Activated effector memory CD4-positive, alpha-beta T cell treated with anti-CD3 and anti-CD28 coated beads, Interleukin-2, amount 50 U/mL, for 16 hours (primary cell): ENCODE data around the gene EIF4ENIF1.

Experiments
- DNase-seq: peaks from one replicate; pipeline ENCODE4 v3.0.0-alpha.2; 2020

The EIF4ENIF1 gene

DNA sequence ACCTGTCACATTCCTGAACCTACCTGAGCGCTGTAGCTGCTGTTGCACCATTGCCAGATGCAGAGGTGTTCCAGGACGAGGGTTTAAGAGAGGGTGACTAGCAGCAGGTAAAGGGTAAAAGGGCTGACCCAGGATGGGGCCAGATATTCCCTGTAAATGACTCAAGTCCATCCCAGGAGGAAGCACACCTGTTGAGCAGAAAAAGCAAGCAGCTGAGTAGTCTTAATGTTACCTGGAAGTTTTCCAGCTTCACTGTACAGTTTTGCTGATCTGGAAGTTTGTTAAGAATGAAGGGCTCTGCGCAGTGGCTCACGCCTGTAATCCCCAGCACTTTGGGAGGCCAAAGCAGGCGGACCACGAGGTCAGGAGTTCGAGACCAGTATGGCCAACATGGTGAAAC lies 49.0 kb downstream of the EIF4ENIF1 start:
- DNase-seq = peak; percentile 6

DNA sequence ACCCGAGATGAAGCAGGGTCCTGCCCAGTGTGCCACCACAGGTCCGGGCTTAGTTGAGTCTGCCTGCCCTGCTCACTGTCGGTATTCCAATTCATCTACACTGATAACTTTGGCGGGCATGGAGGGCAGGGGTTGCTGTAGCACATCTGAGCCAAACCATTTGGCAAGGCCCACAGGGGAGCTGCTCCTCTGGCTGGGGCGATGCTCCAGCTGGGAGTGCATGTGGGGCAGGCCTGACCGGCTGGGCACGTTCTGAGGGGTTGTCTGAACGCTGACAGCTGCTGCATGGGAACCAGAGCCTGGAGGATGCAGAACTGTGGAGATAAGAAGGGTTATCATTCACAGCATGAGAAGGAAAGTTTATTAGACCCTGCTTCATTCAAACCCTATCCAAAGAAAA lies 49.8 kb downstream of the EIF4ENIF1 start:
- peak; percentile 49 for DNase-seq

DNA sequence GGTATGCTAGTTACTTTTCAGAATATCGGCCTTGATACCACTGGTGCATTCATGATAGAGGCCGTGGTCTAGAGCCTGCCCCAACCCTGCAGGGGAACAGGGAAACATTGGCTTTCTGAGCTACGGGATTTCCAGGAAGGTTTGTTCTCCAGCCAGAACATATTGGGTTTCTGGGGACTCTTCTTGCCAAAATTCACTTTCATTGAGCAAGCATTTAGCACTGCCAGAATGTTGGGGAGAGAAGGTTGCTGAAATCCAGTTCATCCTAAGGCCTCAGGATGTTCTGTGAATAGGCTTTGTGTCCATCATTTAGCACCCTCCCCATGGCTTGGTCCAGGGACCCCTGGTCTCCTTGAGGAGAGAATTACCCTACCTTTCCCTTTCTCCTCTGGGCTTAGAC lies 53.5 kb downstream of the EIF4ENIF1 start:
- peak; percentile 22 for DNase-seq

DNA sequence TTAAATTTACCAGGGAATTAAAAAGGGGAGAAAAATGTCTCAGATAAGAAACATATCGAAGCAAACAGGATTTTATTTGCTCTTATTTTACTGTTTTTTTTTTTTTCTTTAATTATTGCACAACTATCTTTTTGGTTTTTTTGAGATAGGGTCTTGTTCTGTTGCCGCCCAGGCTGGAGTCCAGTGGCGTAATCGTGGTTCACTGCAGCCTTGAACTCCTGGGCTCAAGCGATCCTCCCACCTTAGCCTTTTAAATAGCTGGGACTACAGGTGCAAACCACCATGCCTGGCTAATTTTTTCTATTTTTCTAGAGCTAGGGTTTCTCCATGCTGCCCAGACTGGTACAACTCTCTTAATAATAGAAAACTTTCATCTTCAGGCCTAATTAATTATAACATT lies 57.7 kb downstream of the EIF4ENIF1 start:
- DNase-seq = peak; percentile 3

DNA sequence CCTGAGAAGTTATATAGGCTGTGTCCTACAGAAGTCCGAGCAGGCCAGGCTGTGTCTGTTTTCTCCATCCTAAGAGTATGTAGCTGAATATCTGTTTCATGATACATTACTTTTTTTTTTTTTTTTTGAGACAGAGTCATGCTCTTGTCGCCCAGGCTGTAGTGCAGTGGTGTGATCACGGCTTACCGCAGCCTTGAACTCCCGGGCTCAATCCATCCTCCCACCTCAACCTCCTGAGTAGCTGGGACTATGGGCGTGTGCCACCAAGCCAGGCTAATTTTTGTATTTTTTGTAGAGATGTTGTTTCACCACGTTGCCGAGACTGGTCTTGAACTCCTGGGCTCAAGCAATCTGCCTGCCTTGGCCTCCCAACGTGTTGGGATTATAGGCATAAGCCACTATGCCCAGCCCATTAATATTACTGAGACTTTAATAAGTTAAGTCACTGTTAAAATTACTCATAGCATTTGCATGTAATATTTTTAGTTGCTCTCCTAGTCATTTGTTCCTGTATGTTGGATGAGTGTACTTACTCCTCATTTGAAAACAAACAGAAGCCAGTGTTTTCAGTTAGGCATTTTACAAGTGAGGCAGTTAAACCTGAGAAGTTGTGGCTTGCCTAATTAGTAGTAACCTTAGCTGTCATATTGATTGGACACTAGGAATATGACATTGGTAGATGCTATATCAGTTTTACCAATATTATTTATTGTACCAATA lies 64.2 kb downstream of the EIF4ENIF1 start:
- DNase-seq = no peak

GRCh38 chr22:31402350-31402749 lies 87.3 kb downstream of the EIF4ENIF1 start:
- DNase-seq = peak; percentile 1

GRCh38 chr22:31400023-31400397 lies 89.6 kb downstream of the EIF4ENIF1 start:
- DNase-seq = no peak

DNA sequence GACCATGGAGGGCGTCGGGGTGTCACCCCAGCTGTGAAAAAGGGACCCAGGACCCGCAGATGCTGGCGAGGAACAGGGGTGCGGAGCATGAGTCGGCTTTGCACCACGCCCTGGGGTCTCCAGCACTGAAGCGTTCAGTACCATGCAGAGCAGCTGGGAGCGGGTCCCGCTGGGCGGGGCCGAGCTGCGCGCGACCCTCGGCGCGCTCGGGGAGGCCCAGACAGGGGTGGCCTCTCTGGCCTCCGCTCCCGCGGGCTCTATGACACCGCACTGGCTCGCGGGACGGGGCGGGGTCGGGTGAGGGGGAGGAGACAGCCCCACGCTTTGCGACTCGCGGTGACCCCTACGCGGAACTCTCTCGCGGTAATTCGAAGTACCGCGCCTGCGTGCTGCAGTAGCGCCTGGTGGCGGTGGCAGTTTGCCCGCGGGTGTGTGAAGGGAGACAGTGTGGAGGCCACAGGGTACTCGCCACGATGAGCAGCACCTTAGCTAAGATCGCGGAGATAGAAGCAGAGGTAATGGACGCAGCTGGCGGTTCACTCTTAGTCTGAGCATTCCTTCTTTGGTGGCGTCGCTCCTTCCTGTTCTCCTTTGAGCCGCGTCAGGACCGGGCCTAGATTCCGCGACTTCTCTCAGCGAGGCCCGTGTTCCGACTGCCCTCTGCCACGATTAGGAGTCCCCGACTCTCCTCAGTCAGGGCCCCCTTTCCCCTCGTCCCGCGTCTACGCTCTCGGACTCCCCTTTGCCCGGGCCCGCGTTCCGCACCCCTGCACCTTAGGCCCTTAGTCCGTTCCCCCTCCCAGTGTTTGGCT lies 90.2 kb downstream of the EIF4ENIF1 start, which contains the start of gene DRG1:
DRG1 (plus strand) TSS at position 394 of the 812 bp plus-strand sequence; CDS start at position 474, 80 bp downstream.
- peak; percentile 99 for DNase-seq

GRCh38 chr22:31398231-31398630 lies 91.4 kb downstream of the EIF4ENIF1 start:
- peak; percentile 28 for DNase-seq

DNA sequence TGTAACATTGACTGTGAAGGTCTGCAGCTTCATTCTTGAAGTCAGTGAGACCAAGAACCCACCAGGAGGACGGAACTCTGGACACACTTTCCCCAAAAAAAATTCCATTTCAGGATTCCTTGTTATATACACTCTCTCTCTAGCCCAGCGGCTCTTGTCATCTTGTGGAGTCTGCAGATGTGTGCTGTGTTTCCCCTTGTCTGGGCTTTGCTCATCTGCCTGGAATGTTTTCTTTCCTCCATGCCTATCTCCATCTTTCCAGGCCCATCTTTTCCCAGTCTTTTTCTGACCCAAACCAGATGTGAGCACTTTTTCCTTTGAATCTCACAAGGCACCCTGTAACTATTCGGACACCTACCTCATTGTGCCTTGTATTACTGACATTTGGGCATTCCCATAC lies 95.3 kb downstream of the EIF4ENIF1 start:
- peak; percentile 3 for DNase-seq

DNA sequence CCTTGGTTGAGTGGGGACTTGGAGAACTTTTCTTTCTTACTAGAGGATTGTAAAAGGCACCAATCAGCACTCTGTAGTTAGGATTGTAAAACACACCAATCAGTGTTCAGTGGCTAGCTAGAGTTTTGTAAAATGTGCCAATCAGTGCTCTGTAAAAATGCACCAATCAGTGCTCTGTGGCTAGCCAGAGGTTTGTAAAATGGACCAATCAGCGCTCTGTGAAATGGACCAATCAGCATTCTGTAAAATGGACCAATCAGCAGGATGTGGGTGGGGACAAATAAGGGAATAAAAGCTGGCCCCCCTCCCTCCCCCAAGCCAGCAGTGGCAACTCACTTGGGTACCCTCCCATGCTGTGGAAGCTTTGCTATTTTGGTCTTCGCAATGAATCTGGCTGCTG lies 95.7 kb downstream of the EIF4ENIF1 start:
- peak; percentile 31 for DNase-seq
